Epithelial cell of prostate (primary cell): Measurements from ENCODE around the gene SECTM1.
A peak's percentile ranks its signal among the peaks of the same experiment; 100 is the strongest.

ENCODE experiments used
- DNase-seq: peaks from one replicate; pipeline ENCODE4 v3.0.0-alpha.2; 2011; ENCODE audit warnings: low read depth, low spot score
- H3K27ac ChIP-seq: fragments of 450-650 bp; 2 replicates; pipeline ENCODE4 v1.5.1; 2017; ENCODE audit warnings: mild to moderate bottlenecking

Gene SECTM1

GRCh38 chr17:82302991-82303943 lies 30.3 kb downstream of the SECTM1 start:
- DNase-seq: no peak
- no peak overlapping the region for H3K27ac ChIP-seq

- no peak for DNase-seq
- no peak overlapping the region for H3K27ac ChIP-seq
Measured at GRCh38 chr17:82302568-82302963, 31.0 kb downstream of the SECTM1 start.

GRCh38 chr17:82301916-82302567 lies 31.5 kb downstream of the SECTM1 start:
- no peak for DNase-seq
- no peak overlapping the region for H3K27ac ChIP-seq

GRCh38 chr17:82301300-82301915 lies 32.2 kb downstream of the SECTM1 start:
- no peak overlapping the region for H3K27ac ChIP-seq

GRCh38 chr17:82300707-82301270 lies 32.8 kb downstream of the SECTM1 start:
- no peak overlapping the region for H3K27ac ChIP-seq
- no peak for DNase-seq

More at GRCh38 chr17:82301300-82301915, 32.2 kb downstream of the SECTM1 start:
- DNase-seq: no peak

- no peak for DNase-seq
- H3K27ac ChIP-seq: no peak overlapping the region
Measured at GRCh38 chr17:82300228-82300627, 33.3 kb downstream of the SECTM1 start.

GRCh38 chr17:82299452-82299851 lies 34.1 kb downstream of the SECTM1 start:
- H3K27ac ChIP-seq: peak overlapping the region; percentile 100
- no peak for DNase-seq

- peak overlapping the region; percentile 100 for H3K27ac ChIP-seq
- DNase-seq: no peak
Measured at GRCh38 chr17:82298538-82299421, 34.8 kb downstream of the SECTM1 start.

- peak; percentile 89 for DNase-seq
- peak overlapping the region; percentile 100 for H3K27ac ChIP-seq
Measured at GRCh38 chr17:82297714-82298537, 35.6 kb downstream of the SECTM1 start.

GRCh38 chr17:82297280-82297713 lies 36.3 kb downstream of the SECTM1 start:
- peak; percentile 51 for DNase-seq
- H3K27ac ChIP-seq: peak overlapping the region; percentile 100

GRCh38 chr17:82296511-82297279 lies 36.9 kb downstream of the SECTM1 start:
- H3K27ac ChIP-seq: peak overlapping the region; percentile 100
- DNase-seq: no peak

- H3K27ac ChIP-seq: peak overlapping the region; percentile 100
- no peak for DNase-seq
Measured at GRCh38 chr17:82295472-82295814, 38.1 kb downstream of the SECTM1 start.

- DNase-seq: no peak
- H3K27ac ChIP-seq: peak overlapping the region; percentile 100
Measured at GRCh38 chr17:82294064-82294773, 39.3 kb downstream of the SECTM1 start.

GRCh38 chr17:82292251-82293154 lies 41.1 kb downstream of the SECTM1 start:
- peak; percentile 92 for DNase-seq
- H3K27ac ChIP-seq: peak overlapping the region; percentile 100

GRCh38 chr17:82291582-82292250 lies 41.9 kb downstream of the SECTM1 start:
- DNase-seq: no peak
- peak overlapping the region; percentile 100 for H3K27ac ChIP-seq
